EH (cell line): ENCODE measurements around the gene BRWD1.
"Not testable (repeated sequence)": the region's sequence is repeated elsewhere in the genome, so short reads cannot be mapped to it uniquely, and the experiment has no call there.

Experiments used
- DNase-seq: peaks from one replicate; pipeline ENCODE4 v3.0.0-alpha.2; 2015; ENCODE audit warnings: low read depth

Gene BRWD1

GRCh38 chr21:39282911-39283310 is 30.5 kb downstream of the BRWD1 start:
- DNase-seq: no peak

DNA sequence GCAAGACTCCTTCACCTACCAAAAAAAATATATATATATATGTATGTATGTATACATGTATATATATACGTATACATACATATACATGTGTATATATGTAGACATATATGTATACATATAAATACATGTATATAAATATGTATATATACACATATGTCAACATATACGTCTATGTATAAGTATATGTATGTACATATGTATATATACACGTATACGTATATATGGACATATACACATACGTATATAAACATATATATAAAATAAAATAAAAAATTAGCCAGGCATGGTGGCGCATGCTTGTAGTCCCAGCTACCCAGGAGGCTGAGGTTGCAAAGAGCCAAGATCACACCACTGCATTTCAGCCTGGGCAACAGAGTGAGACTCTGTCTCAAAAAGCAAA is 31.6 kb downstream of the BRWD1 start:
- no peak for DNase-seq

DNA sequence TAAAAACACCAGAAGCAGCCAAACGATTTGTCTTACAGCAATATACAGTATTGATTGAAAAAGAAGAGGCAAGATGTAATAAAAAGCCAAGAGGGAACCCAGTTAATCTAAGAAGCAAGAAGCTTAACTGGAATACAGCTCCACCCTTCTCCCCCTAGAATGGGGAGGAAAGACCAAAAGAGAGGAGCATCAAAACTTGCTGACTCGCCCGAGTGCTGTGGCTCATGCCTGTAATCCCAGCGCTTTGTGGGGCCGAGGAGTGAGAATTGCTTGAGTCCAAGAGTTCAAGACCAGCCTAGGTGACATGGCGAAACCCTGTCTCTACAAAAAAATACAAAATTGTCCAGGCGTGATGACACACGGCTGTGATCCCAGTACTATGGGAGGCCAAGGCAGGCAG is 32.2 kb downstream of the BRWD1 start:
- DNase-seq: no peak

DNA sequence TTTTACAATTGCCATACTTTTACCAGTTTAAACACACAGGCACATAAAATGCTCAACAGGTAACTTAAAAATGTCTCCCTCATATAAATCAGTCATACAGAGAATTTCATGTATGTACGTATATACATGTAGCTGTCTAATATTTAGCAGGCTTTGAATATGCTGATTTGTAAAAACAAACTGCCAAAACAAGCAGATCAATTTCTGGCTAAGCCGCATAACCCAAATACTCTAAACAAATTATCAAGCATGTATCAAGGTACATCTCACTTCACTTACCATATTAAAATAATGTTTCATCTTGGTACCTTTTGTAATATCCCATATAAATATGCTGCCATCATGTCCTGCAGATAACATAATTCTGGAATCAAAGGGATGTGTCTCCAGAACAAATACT is 43.8 kb downstream of the BRWD1 start:
- no peak for DNase-seq

DNA sequence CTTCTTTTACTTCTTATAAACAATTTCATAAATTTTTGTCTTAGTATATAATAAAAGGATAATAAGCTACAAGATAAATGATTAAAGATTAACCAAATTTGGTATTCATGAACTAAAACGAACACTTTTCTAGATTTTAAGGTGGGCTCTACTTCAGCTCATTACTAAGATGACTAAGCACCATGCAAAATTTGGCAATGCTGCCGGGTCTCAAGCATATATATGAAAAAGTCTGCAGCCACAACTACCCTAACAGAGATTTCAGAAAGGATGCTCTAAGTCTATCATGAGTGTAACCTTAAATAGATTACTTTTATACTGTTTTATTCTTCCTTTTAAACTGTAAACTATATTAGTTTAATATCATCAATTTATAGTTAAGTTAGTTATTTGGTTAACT is 47.8 kb downstream of the BRWD1 start:
- no peak for DNase-seq

DNA sequence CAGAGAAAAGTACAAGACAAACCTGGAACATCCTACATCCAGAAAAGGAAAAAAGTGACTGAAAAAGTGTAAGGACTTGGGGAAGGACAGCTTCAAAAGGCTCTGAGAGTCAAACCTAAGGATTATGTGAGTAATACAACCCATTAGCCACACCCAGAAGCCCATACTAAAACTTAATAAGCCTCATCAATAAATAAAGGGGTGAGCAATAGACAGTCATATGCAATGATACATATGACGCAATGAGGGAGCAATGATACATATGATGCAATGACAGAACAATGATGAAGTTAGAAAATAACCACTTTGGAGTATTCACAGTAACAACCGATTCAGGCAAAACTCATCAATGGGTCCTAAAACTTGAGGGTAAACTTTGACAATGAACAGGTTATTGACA is 50.1 kb downstream of the BRWD1 start:
- peak; percentile 7 for DNase-seq

DNA sequence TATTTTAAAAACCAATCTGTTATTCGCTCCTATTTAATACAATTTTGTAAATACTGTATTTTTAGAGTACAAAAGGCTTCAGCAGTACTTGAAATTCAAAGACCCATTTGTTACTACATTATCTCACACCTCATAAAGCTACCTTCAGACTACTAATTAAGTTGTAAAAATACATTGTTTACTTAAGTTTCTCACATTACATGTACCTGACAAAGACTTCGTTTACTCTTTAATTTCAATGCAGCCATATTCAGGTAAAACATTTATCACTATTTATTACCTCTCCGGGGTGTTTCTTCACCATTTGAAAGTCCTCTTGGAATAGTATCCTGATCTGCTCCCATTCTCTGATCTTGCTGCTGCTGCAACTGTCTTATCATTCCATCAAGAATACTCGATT is 55.2 kb downstream of the BRWD1 start:
- DNase-seq: no peak

DNA sequence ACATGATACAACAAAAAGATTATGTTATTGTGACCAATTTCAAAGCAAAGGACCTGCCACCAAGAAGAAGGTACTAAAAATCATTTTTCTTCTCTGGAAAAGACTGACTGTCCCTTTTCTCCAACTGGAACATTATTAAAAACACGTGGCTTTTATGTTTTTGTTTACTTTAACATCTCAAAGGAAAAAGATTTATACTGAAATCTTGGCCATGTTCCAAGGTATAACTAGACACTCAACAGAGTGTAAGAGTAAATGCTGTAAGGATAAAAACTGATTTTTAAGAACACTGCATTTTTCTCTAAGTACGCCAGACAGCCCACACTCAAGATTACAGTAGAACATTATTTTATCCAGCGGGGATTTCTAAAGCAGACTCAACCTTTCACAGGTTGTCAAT is 62.1 kb downstream of the BRWD1 start:
- DNase-seq: peak; percentile 21

- peak; percentile 19 for DNase-seq
Measured at GRCh38 chr21:39238275-39238674, 75.2 kb downstream of the BRWD1 start.

DNA sequence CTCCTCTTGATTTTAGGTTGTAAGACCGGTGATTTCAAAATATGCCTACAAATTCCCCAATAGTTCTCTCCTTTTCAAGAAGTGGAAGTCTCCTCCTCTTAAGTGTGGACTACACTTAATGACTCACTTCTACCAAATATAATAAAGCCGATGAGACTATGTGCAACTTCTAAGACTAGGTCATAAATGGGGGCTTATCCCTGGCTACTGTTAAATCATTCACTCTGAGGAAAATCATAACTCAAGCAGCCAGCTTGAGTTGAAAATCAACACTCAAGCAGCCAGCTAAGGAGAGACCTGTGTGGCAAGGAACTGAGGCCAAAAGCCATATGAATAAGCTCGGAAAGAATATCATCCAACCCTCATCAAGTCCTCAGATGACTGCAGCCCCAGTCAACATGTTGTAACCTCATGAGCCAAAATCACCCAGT is 80.6 kb downstream of the BRWD1 start:
- peak; percentile 2 for DNase-seq

GRCh38 chr21:39224930-39225329 is 88.5 kb downstream of the BRWD1 start:
- DNase-seq: no peak

GRCh38 chr21:39221997-39222486 is 91.4 kb downstream of the BRWD1 start:
- no peak for DNase-seq

GRCh38 chr21:39221282-39221996 is 92.0 kb downstream of the BRWD1 start:
- DNase-seq: no peak

- not testable (repeated sequence) for DNase-seq
Measured at GRCh38 chr21:39220875-39221274, 92.6 kb downstream of the BRWD1 start.

DNA sequence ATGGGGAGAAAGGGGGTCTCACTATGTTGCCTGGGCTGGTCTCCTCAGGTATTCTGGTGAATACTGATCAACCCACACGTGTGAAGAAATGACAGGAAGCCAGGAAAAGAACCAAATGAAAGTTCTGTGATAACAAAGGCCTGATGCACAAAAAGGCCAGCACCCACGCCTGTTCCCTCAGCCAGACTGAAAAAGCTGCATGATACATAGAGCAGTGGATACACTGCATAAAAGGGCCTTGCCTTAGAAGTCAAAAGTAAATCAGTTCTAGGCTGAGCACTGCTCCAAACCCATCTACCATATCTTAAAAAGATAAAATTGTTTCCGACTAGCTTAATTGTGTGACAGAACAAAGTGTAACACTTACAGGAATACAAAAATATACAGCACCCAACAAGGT is 93.3 kb downstream of the BRWD1 start:
- DNase-seq: no peak

DNA sequence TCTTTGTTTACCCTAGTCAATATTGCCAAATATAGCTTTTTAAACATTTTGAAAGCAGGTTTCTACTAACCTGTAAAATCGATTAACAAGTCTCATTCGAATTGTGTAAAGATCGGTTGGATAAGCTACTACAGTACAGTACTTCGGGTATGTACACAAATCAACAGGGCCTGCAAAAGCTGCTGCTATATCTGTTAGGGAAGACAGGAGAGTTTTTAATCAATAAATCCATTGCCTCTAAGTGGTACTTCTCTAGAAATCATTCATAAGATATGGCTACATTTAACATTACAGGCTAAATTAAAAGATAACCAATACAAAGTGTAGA is 95.4 kb downstream of the BRWD1 start:
- no peak for DNase-seq

DNA sequence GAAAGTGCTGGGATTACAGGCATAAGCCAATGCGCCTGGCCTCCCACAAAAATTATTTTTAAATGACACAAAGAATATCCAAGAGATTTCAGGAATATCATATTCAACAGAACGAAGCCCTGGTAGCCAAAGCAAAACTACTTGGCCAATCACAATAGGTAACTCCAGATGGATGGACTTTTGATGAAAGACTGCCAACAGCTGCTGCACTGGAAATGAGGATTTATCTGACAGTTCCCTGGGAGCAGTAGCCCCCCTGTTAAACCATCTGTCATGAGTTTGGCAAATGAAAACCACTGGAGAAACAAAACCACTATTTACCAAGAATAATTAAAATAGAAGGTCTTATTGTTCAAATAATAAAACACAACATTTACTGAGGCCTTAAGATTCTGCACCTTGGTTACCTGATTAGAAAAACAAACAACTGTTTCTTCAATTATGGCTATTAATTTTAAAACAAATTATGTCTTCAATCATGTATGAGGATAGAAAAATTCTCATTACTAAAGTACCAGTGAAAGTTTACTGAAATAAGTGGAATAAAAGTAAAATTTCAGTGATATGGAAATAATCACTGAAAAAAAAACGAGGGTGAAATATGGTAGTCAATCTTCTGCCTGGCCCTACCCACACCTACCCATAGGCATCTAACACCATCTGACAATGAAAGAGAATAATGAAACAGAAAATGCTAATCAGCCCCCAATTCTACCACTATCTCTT is 95.9 kb downstream of the BRWD1 start:
- no peak for DNase-seq

GRCh38 chr21:39216290-39216689 is 97.1 kb downstream of the BRWD1 start:
- no peak for DNase-seq

- DNase-seq: no peak
Measured at GRCh38 chr21:39215078-39215477, 98.4 kb downstream of the BRWD1 start.

GRCh38 chr21:39209334-39209688 is 104.1 kb downstream of the BRWD1 start:
- no peak for DNase-seq

GRCh38 chr21:39208624-39209333 is 104.7 kb downstream of the BRWD1 start:
- no peak for DNase-seq

GRCh38 chr21:39204134-39204533 is 109.3 kb downstream of the BRWD1 start:
- DNase-seq: no peak

GRCh38 chr21:39198800-39199199 is 114.6 kb downstream of the BRWD1 start:
- peak; percentile 33 for DNase-seq
